Lower lobe of right lung (tissue), 2 donors: ENCODE measurements around the gene FEZF2. TPM values are rescaled to one million over a fixed set of nuclear protein-coding genes. Genes with fewer than 3 reads are reported as not detected.

ENCODE experiments used
- ATAC-seq, 2 donors: fragments of 200-7000 bp; cut with Tn5 transposase; one replicate each; pipeline ENCODE4 v1.9.1; 2020 to 2022; ENCODE audit warnings: mild to moderate bottlenecking in 2 of 2, moderate library complexity in 2 of 2
- DNase-seq: peaks from one replicate; pipeline ENCODE4 v3.0.0-alpha.2; 2020
- H3K27ac ChIP-seq: fragments of 200-600 bp; one replicate; pipeline ENCODE4 v1.8.0; 2022
- H3K27me3 ChIP-seq: fragments of 200-600 bp; one replicate; pipeline ENCODE4 v1.8.0; 2022; ENCODE audit warnings: low read depth
- H3K36me3 ChIP-seq: fragments of 200-600 bp; one replicate; pipeline ENCODE4 v1.8.0; 2022; ENCODE audit warnings: mild to moderate bottlenecking
- H3K4me1 ChIP-seq: fragments of 200-600 bp; one replicate; pipeline ENCODE4 v1.8.0; 2022
- H3K4me3 ChIP-seq: fragments of 200-600 bp; one replicate; pipeline ENCODE4 v1.8.0; 2022; ENCODE audit warnings: mild to moderate bottlenecking
- H3K9me3 ChIP-seq: fragments of 200-600 bp; one replicate; pipeline ENCODE4 v1.8.0; 2022
- CTCF ChIP-seq: fragments of 200-600 bp; IDR thresholded peaks from one replicate; pipeline ENCODE4 v1.8.0; 2022; ENCODE audit warnings: antibody characterized with exemption, mild to moderate bottlenecking
- intact Hi-C: fragments of 100-400 bp; cut with DNase I; formaldehyde crosslinking; loops from one replicate; pipeline ENCODE4 v1.11.0; 2022
- total RNA-seq: library from RNA; stranded (reverse); fragmentation: NEBNext Ultra II Directional; extraction: Animal tissue kit (Norgen Biotek cat#: 25700); gene quantifications from one replicate; pipeline ENCODE4 v1.2.1, GENCODE V29; 2021
- donor health status: DM: no; HTN: yes; CAD: no; lungs with severe emphysema.

Gene FEZF2
- total RNA-seq, 1 donor from 2014 or later = not detected

- H3K4me1 ChIP-seq = peaks cover 20% of the 10 kb centered on the region
- intact Hi-C loops = no loop called here
- DNase-seq = no peak
Measured at GRCh38 chr3:62372621-62373041, 719 bp downstream of the FEZF2 start.

GRCh38 chr3:62371720-62372591 lies 1.4 kb downstream of the FEZF2 start:
- peaks cover 100% of the 10 kb centered on the region for H3K27me3 ChIP-seq
- no peak overlapping the region for H3K4me3 ChIP-seq
- no peak for TF ChIP-seq CTCF
- H3K9me3 ChIP-seq = no peaks in the 10 kb centered on the region
- DNase-seq = no peak
- no peak for ATAC-seq
- no peak overlapping the region for H3K27ac ChIP-seq
- H3K4me1 ChIP-seq = peaks cover 20% of the 10 kb centered on the region
- intact Hi-C loops = no loop called here
- no peaks in the 10 kb centered on the region for H3K36me3 ChIP-seq

More at GRCh38 chr3:62372621-62373041, 719 bp downstream of the FEZF2 start:
- Histone ChIP-seq H3K27me3 (peaks cover 100% of the 10 kb centered on the region), H3K4me3 (no peak overlapping the region), H3K36me3 (no peaks in the 10 kb centered on the region), H3K27ac (no peak overlapping the region), H3K9me3 (no peaks in the 10 kb centered on the region)
- TF ChIP-seq CTCF = no peak
- no peak for ATAC-seq

- H3K4me1 ChIP-seq = peaks cover 20% of the 10 kb centered on the region
- H3K27me3 ChIP-seq = peaks cover 100% of the 10 kb centered on the region
Measured at GRCh38 chr3:62370858-62371719, 2.3 kb downstream of the FEZF2 start.

GRCh38 chr3:62370112-62370857 lies 3.1 kb downstream of the FEZF2 start:
- TF ChIP-seq CTCF = no peak
- Histone ChIP-seq H3K36me3 (no peaks in the 10 kb centered on the region), H3K27ac (no peak overlapping the region), H3K4me3 (no peak overlapping the region), H3K4me1 (peaks cover 20% of the 10 kb centered on the region), H3K27me3 (peaks cover 97% of the 10 kb centered on the region), H3K9me3 (no peaks in the 10 kb centered on the region)
- ATAC-seq = no peak
- no peak for DNase-seq
- intact Hi-C loops = no loop called here

More at GRCh38 chr3:62370858-62371719, 2.3 kb downstream of the FEZF2 start:
- no peak for DNase-seq
- Histone ChIP-seq H3K4me3 (no peak overlapping the region), H3K27ac (no peak overlapping the region), H3K9me3 (no peaks in the 10 kb centered on the region), H3K36me3 (no peaks in the 10 kb centered on the region)
- TF ChIP-seq CTCF = no peak
- no peak for ATAC-seq
- intact Hi-C loops = no loop called here

GRCh38 chr3:62369476-62369743 lies 3.9 kb downstream of the FEZF2 start:
- H3K4me3 ChIP-seq = no peak overlapping the region
- no peak for DNase-seq
- ATAC-seq = no peak
- H3K9me3 ChIP-seq = no peaks in the 10 kb centered on the region
- H3K36me3 ChIP-seq = no peaks in the 10 kb centered on the region
- H3K4me1 ChIP-seq = peaks cover 20% of the 10 kb centered on the region
- H3K27me3 ChIP-seq = peaks cover 93% of the 10 kb centered on the region
- TF ChIP-seq CTCF = no peak
- intact Hi-C loops = no loop called here
- H3K27ac ChIP-seq = no peak overlapping the region
